Measurements from ENCODE around the gene ERI3.
A peak's percentile ranks its signal among the peaks of the same experiment; 100 is the strongest.

The ERI3 gene

DNA sequence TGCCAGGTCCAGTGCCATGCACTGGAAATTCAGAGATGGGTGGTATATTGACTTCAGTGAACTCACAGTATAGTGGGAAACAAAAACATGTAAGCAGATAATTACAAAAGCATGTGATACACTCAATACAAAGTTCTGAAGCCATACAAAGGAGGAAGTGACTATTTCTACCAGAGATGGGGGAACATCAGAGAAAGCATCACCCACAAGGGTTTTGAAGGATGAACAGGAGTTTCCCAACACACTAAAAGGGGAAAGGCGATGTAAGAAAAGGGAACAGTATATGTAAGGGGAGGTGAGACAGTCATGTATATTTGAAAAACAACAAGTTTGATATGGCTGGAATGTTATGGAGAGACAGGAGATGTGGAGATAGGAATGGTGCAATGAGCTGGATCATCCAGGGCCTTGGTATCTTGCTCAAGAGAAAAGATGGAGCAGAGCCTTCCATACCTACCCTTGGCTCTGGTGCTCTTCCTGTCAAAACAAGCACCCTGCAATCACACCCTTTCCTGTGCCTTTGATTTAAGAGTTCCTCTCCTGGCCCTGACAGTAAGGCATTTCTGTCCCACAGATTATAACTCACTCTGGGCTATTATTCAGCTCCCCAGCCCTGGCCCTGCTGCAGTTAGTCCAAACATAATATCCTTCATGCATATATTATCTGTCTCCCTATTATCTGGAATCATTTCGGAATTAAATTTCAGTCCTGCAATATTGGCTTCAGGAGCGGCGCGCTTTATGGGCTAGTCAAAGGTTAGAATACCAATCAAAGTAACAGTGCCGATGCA lies 81.3 kb downstream of the ERI3 start:
- TF ChIP-seq POLR2A (IDR thresholded peaks at IDR 0.05; ENCODE audit: low read length) (no peak), GATA1 (IDR thresholded peaks at IDR 0.05; ENCODE audit: low read depth, low read length) (no peak)
- no peak for DNase-seq

- no peak for DNase-seq
- no peak for TF ChIP-seq GATA1 (IDR thresholded peaks at IDR 0.05; ENCODE audit: low read depth, low read length)
- no peak for TF ChIP-seq POLR2A (IDR thresholded peaks at IDR 0.05; ENCODE audit: low read length)
These were observed 82.1 kb downstream of the ERI3 start for GRCh38 chr1:44272992-44273391.

DNA sequence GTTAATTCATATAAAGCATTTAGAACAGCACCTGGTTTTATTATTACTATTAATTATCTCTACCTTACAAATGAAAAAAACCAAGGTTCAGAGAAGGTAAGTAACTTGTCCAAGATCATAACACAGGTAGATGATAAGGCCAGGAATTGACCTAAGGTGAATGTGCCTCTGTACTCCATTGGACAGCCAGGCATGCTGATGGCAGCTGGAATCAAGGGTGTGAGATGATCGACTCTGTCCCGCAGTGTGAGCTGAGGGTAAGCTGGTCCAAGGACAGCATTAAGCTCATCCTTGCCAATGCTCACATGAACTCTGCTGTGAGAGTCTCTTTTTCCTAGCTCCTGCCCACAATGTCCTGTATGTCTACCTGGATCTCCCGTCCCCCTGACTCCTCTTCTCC lies 83.4 kb downstream of the ERI3 start:
- TF ChIP-seq POLR2A (IDR thresholded peaks at IDR 0.05; ENCODE audit: low read length) (no peak), GATA1 (IDR thresholded peaks at IDR 0.05; ENCODE audit: low read depth, low read length) (no peak)

GRCh38 chr1:44270686-44271628 lies 84.1 kb downstream of the ERI3 start:
- DNase-seq: peak; percentile 12 to 17
- no peak for TF ChIP-seq POLR2A (IDR thresholded peaks at IDR 0.05; ENCODE audit: low read length)
- no peak for TF ChIP-seq GATA1 (IDR thresholded peaks at IDR 0.05; ENCODE audit: low read depth, low read length)

More for the DNA sequence above, 83.4 kb downstream of the ERI3 start:
- DNase-seq: no peak

- TF ChIP-seq POLR2A (IDR thresholded peaks at IDR 0.05; ENCODE audit: low read length): no peak
- no peak for TF ChIP-seq GATA1 (IDR thresholded peaks at IDR 0.05; ENCODE audit: low read depth, low read length)
- DNase-seq: no peak
These were observed 87.0 kb downstream of the ERI3 start for GRCh38 chr1:44268054-44268453.

GRCh38 chr1:44267438-44267837 lies 87.6 kb downstream of the ERI3 start:
- TF ChIP-seq POLR2A (IDR thresholded peaks at IDR 0.05; ENCODE audit: low read length) (no peak), GATA1 (IDR thresholded peaks at IDR 0.05; ENCODE audit: low read depth, low read length) (no peak)
- peak in 1 of 2 experiments; percentile 26 for DNase-seq

DNA sequence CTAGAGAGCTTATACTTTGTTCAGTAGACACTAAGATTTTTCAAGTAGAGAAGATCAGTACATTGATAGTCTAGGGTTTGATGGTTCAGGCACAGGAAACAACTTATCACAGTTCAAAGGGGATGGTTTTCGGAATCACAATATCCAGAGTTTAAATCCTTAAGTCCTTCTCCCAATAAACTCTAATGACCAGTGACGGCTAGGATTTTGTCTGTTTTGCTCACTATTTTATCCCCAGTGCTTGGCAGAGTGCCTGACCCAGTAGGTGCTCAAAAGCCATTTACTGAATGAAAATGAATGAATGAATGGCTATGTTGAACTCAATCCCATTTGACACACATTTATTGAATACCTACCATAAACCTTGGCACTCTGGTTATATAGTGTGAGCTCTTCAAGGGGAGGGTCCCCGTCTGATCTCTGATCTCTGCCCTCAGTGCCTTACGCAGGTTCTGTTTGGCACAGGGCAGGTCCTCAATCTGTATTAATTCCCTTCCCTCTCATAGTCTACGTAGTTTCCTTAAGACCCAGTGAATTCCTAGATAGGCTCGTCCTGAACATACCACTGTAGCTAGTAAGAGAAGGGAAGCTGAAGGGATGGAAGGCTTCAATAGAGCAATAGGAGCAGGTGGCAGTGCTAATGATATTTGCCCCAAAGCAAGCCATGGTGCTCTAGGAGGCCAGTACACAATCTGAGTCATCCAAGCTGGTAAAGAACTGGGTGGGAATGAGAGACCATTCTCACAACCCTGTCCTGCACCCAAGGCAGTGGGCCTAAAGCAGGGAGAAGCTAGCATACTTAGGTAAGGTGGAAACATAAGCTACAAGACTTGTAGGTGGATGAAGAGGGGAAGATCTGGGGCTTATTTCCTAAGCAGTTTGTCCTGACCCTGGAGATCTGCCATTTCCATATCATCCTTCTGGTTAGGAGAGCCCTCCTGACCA lies 88.4 kb downstream of the ERI3 start:
- no peak for DNase-seq
- no peak for TF ChIP-seq GATA1 (IDR thresholded peaks at IDR 0.05; ENCODE audit: low read depth, low read length)
- TF ChIP-seq POLR2A (IDR thresholded peaks at IDR 0.05; ENCODE audit: low read length): no peak

DNA sequence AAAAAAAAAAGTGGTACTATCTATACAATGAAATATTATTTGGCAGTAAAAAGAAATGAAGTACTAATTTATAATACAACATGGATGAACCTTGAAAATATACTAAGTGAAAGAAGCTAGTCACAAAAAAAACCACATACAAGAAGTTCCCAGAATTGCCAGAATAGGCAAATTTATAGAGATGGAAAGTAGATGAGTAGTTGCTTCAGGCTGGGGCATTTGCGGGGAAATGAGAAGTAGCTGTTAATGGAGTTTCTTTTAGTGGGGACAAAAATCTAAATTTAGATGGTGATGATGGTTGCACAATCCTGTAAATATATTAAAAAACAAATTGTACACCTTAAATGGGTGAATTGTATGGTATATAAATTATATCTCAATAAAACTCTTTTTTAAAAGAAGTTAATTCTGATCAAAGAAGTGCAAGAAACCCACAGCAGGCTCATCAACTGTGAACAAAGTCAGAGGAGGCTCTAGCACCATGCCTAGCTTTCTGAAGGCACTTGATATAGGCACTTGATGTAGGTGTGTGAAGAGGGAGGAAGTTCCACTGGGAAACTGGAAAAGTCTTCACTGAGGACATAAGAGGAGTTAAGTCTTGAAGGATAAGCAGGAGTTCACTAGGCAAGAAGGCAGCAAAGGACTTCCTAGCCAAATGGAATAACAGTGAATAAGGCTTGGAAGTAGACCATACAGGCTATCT lies 89.2 kb downstream of the ERI3 start:
- no peak for DNase-seq
- TF ChIP-seq GATA1 (IDR thresholded peaks at IDR 0.05; ENCODE audit: low read depth, low read length) (no peak), POLR2A (IDR thresholded peaks at IDR 0.05; ENCODE audit: low read length) (no peak)

- TF ChIP-seq POLR2A (IDR thresholded peaks at IDR 0.05; ENCODE audit: low read length) (no peak), GATA1 (IDR thresholded peaks at IDR 0.05; ENCODE audit: low read depth, low read length) (no peak)
These were observed 90.6 kb downstream of the ERI3 start for GRCh38 chr1:44264451-44264771.

DNA sequence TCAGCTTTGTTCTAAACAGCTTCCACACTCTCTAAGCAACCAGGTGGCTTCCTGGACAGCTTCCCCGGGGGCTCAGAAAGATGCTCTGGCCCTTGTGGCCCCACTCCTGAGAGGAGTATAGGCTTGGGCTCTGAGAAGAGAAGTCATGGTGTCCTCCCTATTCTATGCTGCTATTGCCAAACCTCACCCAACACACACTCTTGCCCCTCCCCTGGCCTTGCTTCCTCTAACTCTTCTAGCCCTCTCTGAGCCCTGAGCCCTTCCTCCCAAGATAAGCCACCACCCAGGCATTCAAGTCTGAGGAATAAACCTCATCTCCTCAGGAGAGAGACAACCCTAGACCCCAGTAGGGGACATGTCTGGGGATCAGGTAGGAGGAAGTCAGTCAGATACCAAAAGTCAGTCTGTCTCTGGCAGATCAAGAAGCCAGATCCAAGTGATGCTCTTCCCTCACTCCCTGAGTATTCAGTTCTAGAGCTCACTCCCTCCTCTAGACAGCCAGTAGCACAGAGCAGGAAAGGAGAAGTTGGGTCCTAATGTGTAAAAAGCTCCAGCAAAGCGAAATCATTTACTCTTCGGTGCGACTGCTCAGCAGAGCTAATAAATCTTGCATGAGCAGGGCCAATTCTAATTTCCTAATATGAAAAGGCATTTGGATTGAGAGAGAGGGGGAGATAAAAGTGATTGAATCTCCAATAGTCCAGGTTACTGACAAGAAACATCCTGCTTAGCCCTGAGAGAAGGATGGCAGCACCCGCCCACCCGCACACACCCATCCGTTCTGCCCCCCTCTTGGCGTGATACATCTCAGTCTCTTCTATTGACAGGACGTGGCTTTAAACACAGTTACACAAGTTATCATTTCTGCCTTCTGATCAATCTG lies 91.2 kb downstream of the ERI3 start:
- DNase-seq: peak in 1 of 2 experiments; percentile 16
- no peak for TF ChIP-seq POLR2A (IDR thresholded peaks at IDR 0.05; ENCODE audit: low read length)

More at GRCh38 chr1:44264451-44264771, 90.6 kb downstream of the ERI3 start:
- no peak for DNase-seq

- no peak for DNase-seq
- TF ChIP-seq POLR2A (IDR thresholded peaks at IDR 0.05; ENCODE audit: low read length) (no peak), GATA1 (IDR thresholded peaks at IDR 0.05; ENCODE audit: low read depth, low read length) (no peak)
These were observed 92.1 kb downstream of the ERI3 start for GRCh38 chr1:44262816-44263567.
